DMS53 treated with DMSO at 0.1 percent for 48 hours (cell line): ENCODE results near the gene ZBTB21.
"Not testable (repeated sequence)": the region's sequence is repeated elsewhere in the genome, so short reads cannot be mapped to it uniquely, and the experiment has no call there.

Experiments
- DNase-seq: peaks from one replicate; lab custom pipeline; 2025; ENCODE audit not compliant: unreplicated experiment; lab: John Stamatoyannopoulos, UW

Gene ZBTB21

GRCh38 chr21:41970751-41971653 is 39.2 kb downstream of the ZBTB21 start:
- no peak for DNase-seq

- no peak for DNase-seq
Observed at GRCh38 chr21:41970106-41970391, 40.1 kb downstream of the ZBTB21 start.

GRCh38 chr21:41967708-41968107 is 42.5 kb downstream of the ZBTB21 start:
- no peak for DNase-seq

- DNase-seq, result no peak
Observed at GRCh38 chr21:41966872-41967621, 43.1 kb downstream of the ZBTB21 start.

- no peak for DNase-seq
Observed at GRCh38 chr21:41966041-41966833, 43.9 kb downstream of the ZBTB21 start.

GRCh38 chr21:41965461-41966013 is 44.6 kb downstream of the ZBTB21 start:
- DNase-seq, result no peak

GRCh38 chr21:41965045-41965444 is 45.1 kb downstream of the ZBTB21 start:
- DNase-seq, result peak; percentile 9

GRCh38 chr21:41964171-41964570 is 46.0 kb downstream of the ZBTB21 start:
- no peak for DNase-seq

- no peak for DNase-seq
Observed at GRCh38 chr21:41962425-41962966, 47.7 kb downstream of the ZBTB21 start.

- DNase-seq, result no peak
Observed at GRCh38 chr21:41961753-41962152, 48.4 kb downstream of the ZBTB21 start.

GRCh38 chr21:41961282-41961701 is 48.9 kb downstream of the ZBTB21 start:
- DNase-seq, result no peak

- DNase-seq, result no peak
Observed at GRCh38 chr21:41960386-41960785, 49.8 kb downstream of the ZBTB21 start.

- DNase-seq, result not testable (repeated sequence)
Observed at GRCh38 chr21:41959697-41960096, 50.5 kb downstream of the ZBTB21 start.

- no peak for DNase-seq
Observed at GRCh38 chr21:41958886-41959563, 51.1 kb downstream of the ZBTB21 start.

- peak; percentile 13 for DNase-seq
Observed at GRCh38 chr21:41957991-41958766, 52.0 kb downstream of the ZBTB21 start.

GRCh38 chr21:41956926-41957729 is 53.0 kb downstream of the ZBTB21 start:
- DNase-seq, result no peak

GRCh38 chr21:41955516-41955915 is 54.6 kb downstream of the ZBTB21 start:
- DNase-seq, result no peak

- no peak for DNase-seq
Observed at GRCh38 chr21:41954654-41955499, 55.3 kb downstream of the ZBTB21 start.
